ENCODE measurements around the gene SPTLC2. TPM values are rescaled to one million over a fixed set of nuclear protein-coding genes. Genes with fewer than 3 reads are reported as not detected.

The SPTLC2 gene
- total RNA-seq, 1 donor from 2014 or later = 44.2 TPM

GRCh38 chr14:77574446-77575115 lies 41.9 kb downstream of the SPTLC2 start:
- DNase-seq (no peak), ATAC-seq (no peak)
- peaks cover under 1% of the 10 kb centered on the region for H3K4me1 ChIP-seq
- peaks cover 46% of the 10 kb centered on the region for H3K36me3 ChIP-seq
- no peak overlapping the region for H3K27ac ChIP-seq
- TF ChIP-seq CTCF (IDR thresholded peaks at IDR 0.05) = no peak
- H3K9me3 ChIP-seq = no peaks in the 10 kb centered on the region
- intact Hi-C loops (cut with DNase I) = no loop called here
- no peak overlapping the region for H3K4me3 ChIP-seq
- H3K27me3 ChIP-seq = no peaks in the 10 kb centered on the region

- Histone ChIP-seq H3K27ac (no peak overlapping the region), H3K27me3 (no peaks in the 10 kb centered on the region), H3K9me3 (no peaks in the 10 kb centered on the region), H3K4me1 (no peaks in the 10 kb centered on the region), H3K4me3 (no peak overlapping the region), H3K36me3 (peaks cover 52% of the 10 kb centered on the region)
- no peak for DNase-seq
- no peak for TF ChIP-seq CTCF (IDR thresholded peaks at IDR 0.05)
- intact Hi-C loops (cut with DNase I) = no loop called here
- no peak for ATAC-seq
Measured at GRCh38 chr14:77573964-77574363, 42.5 kb downstream of the SPTLC2 start.

GRCh38 chr14:77570706-77571268 lies 45.6 kb downstream of the SPTLC2 start:
- Histone ChIP-seq H3K36me3 (peaks cover 48% of the 10 kb centered on the region), H3K4me3 (no peak overlapping the region), H3K27me3 (no peaks in the 10 kb centered on the region), H3K4me1 (no peaks in the 10 kb centered on the region), H3K9me3 (no peaks in the 10 kb centered on the region), H3K27ac (no peak overlapping the region)
- ATAC-seq = no peak
- intact Hi-C loops (cut with DNase I) = no loop called here
- TF ChIP-seq CTCF (IDR thresholded peaks at IDR 0.05) = no peak
- no peak for DNase-seq

GRCh38 chr14:77565994-77566305 lies 50.5 kb downstream of the SPTLC2 start:
- DNase-seq = no peak
- no peak for ATAC-seq
- intact Hi-C loops (cut with DNase I) = no loop called here
- no peak for TF ChIP-seq CTCF (IDR thresholded peaks at IDR 0.05)
- Histone ChIP-seq H3K9me3 (no peaks in the 10 kb centered on the region), H3K4me1 (no peaks in the 10 kb centered on the region), H3K36me3 (peaks cover 41% of the 10 kb centered on the region), H3K27me3 (no peaks in the 10 kb centered on the region), H3K27ac (peak overlapping the region; percentile 31), H3K4me3 (no peak overlapping the region)

- Histone ChIP-seq H3K9me3 (no peaks in the 10 kb centered on the region), H3K36me3 (peaks cover 44% of the 10 kb centered on the region), H3K27me3 (no peaks in the 10 kb centered on the region), H3K4me3 (no peak overlapping the region), H3K27ac (peak overlapping the region; percentile 51), H3K4me1 (no peaks in the 10 kb centered on the region)
- peak; percentile 76 for ATAC-seq
- no peak for TF ChIP-seq CTCF (IDR thresholded peaks at IDR 0.05)
- intact Hi-C loops (cut with DNase I) = no loop called here
- no peak for DNase-seq
Measured at GRCh38 chr14:77565289-77565993, 51.0 kb downstream of the SPTLC2 start.

Measured in upper lobe of right lung (tissue), 1 donor.